ENCODE results near the gene SMARCA4.

DNA sequence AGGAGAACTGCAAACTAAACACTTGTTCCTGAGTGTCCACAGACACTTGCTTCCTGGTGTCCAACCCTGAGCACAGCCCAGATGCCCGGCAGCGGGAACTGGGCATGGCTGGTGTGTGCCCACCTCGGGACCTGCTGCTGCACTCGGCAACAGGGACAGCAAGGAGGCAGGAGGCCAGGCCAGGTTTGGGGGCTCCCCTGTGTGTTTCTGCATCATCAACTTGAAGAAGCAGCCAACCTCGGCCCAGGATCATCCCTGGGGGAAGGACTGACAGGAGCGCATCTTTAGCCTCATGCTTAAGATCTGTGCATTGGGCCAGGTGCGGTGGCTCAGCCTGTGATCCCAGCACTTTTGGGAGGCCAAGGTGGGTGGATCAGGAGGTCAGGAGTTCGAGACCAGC, 93.4 kb downstream of the SMARCA4 start:
- TF ChIP-seq CTCF (IDR thresholded peaks at IDR 0.05) (no peak), POLR2A (IDR thresholded peaks at IDR 0.05) (no peak)
